ENCODE data around the gene RAB6A.

The RAB6A gene

DNA sequence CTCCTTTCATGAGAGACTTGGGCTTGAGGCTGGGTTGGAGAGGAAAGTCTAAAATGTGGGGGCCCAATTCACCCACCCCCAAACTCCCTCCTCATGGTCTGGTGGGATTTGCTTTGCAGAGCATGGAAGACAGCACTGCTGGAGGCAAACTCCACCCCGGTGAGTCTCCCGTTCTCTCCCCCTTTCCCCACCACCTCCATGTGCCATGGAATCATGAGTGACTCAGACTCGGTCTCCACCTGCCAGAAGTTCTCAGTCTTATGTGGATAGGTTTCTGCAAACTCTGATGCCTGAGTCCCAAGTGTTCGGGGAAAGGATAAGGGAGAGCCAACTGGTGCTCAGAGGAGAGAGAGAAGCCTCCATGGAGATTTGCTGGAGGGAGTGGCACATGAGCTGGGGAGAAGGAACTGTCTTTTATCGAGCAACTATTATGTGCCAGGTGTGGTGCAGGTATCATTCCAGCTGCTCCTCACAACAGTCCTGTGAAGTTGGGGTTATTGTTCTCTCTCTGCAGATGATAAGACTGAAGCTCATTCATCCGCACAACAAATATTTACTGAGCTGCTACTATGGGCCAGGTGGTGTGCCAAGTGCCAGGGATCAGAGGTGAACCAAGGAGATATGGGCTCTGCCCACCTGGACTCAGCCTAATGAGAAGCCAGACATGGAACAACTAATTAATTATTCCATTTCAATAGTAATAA lies 107.9 kb downstream of the RAB6A start:
- no peak for TF ChIP-seq CTCF (IDR thresholded peaks at IDR 0.05; ENCODE audit: low read depth, low read length)
- DNase-seq (ENCODE audit: extremely low read depth, low read depth) = no peak

DNA sequence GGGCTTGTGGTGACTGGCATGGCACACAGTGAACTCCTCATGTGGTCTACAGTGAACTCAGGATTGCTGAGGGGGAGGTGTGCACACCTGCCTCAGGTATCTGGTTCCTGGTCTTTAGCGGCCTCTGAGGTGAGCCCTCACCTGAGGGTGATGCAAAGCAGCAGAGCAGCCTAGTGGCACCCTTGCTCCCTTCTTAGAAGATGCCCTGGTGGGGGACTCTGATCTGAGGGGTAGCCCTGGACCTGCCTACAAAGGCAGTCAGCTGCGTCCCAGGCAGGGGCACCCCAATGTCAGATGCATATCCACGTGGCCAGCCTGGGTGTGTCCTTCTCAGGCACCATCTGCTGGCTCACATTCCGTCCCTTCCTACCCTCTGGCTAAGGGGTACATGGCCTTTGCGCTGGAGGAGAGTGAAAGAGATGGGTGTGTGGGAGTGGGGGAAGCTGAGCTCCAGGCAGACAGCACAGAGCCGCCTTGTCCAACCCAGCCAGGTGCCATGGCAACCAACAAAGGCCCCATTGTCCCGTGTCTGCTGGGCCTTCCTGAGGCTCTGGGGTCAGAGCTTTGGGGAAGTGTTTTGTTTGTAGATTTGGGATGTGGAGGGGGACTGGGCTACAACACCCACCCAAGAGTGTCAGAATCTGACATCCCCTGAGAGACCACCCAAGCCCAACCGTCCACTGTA lies 108.7 kb downstream of the RAB6A start:
- TF ChIP-seq CTCF (IDR thresholded peaks at IDR 0.05; ENCODE audit: low read depth, low read length) = no peak
- DNase-seq (ENCODE audit: extremely low read depth, low read depth) = no peak

- TF ChIP-seq CTCF (IDR thresholded peaks at IDR 0.05; ENCODE audit: low read depth, low read length) = no peak
- no peak for DNase-seq (ENCODE audit: extremely low read depth, low read depth)
Observed at GRCh38 chr11:73651661-73652045, 109.2 kb downstream of the RAB6A start.

GRCh38 chr11:73651252-73651651 lies 109.6 kb downstream of the RAB6A start:
- no peak for TF ChIP-seq CTCF (IDR thresholded peaks at IDR 0.05; ENCODE audit: low read depth, low read length)

DNA sequence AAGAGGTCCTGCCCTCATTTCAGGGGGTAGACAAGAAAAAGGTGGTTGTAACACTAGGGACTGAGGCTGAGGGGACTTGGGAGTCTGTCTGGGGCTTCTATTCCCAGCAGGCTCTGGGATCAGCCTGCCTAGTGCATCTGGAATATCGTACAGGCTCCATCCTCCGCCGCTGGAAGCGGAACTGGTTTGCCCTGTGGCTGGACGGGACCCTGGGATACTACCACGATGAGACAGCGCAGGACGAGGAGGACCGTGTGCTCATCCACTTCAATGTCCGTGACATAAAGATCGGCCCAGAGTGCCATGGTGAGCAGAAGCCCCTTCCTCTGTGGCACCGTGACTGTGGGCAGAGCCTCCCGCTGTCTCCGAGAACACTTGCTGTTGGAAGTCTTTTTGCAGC lies 110.5 kb downstream of the RAB6A start:
- DNase-seq (ENCODE audit: extremely low read depth, low read depth) = no peak
- TF ChIP-seq CTCF (IDR thresholded peaks at IDR 0.05; ENCODE audit: low read depth, low read length) = no peak

More at GRCh38 chr11:73651252-73651651, 109.6 kb downstream of the RAB6A start:
- no peak for DNase-seq (ENCODE audit: extremely low read depth, low read depth)

DNA sequence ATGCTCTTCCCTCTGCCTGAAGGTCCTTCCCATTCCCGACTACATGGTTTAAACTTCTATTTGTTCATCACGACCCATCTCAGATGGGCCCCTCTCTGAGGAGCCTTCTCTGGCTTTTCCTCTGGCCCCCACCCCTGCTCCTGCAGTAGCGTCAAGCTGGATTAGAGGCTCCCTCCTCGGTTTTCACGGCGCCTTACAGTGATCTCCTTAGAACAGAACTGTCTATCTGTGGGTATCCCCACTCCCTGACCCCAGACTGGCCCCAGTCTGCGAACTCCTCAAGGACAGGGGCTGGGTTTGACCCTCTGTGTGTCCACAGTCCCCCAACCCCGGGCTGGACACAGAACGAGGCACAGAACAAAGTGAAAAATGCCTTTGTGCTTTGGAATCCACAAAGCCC lies 111.7 kb downstream of the RAB6A start:
- TF ChIP-seq CTCF (IDR thresholded peaks at IDR 0.05; ENCODE audit: low read depth, low read length) = no peak
- no peak for DNase-seq (ENCODE audit: extremely low read depth, low read depth)

DNA sequence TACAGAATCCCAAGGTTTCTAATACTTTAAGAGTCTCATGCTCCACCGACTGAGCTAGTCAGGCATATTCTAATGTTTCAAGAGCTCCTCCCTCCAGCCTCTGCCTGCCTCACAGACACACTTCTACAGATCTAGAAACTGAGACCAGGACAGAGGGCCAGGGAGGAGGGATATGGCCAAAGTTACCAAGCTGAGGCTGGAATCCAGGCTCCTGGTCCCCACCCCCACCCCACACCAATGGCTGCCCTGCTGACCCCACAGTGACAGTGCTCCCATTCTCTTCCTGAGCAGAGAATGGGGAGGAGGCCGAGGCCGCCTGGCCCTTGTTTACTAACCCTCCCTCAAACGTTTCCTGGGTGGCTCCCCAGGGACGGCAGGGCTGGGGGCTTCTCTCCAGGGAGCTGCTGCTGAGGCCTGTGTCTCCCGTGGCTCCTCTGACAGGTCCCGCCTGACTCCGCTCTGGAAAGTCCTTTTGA lies 112.3 kb downstream of the RAB6A start:
- no peak for TF ChIP-seq CTCF (IDR thresholded peaks at IDR 0.05; ENCODE audit: low read depth, low read length)
- DNase-seq (ENCODE audit: extremely low read depth, low read depth) = no peak

Data from AG09319 (cell line).